Spleen (tissue), 11 donors: ENCODE data around the gene LAMTOR2. TPM values are rescaled to one million over a fixed set of nuclear protein-coding genes. Genes with fewer than 3 reads are reported as not detected.

Source experiments
- DNase-seq: peaks from one replicate; pipeline ENCODE4 v3.0.0-alpha.2; 2020
- H3K27ac ChIP-seq, 8 donors: fragments of 200-600 bp; sonication (generic) in 7 of 8; 1 replicate in 4 of 8; 2 replicates in 4 of 8; pipeline versions ENCODE4 v1.5.0 to v1.8.0; 2016 to 2021; ENCODE audit warnings: inconsistent platforms in 4 of 8, mild to moderate bottlenecking in 4 of 8, moderate library complexity in 1 of 8
- H3K27me3 ChIP-seq, 7 donors: fragments of 200-600 bp; sonication (generic) in 6 of 7; replicated peaks in 1 of 7; 1 replicate in 4 of 7; 2 replicates in 3 of 7; pipeline versions ENCODE4 v1.5.0 to v1.8.0; 2016 to 2021; ENCODE audit warnings: inconsistent platforms in 3 of 7, mild to moderate bottlenecking in 1 of 7
- H3K36me3 ChIP-seq, 6 donors: fragments of 200-600 bp; sonication (generic) in 5 of 6; 1 replicate in 4 of 6; 2 replicates in 2 of 6; pipeline versions ENCODE4 v1.5.0 to v1.8.0; 2016 to 2021; ENCODE audit warnings: inconsistent platforms in 2 of 6
- H3K4me1 ChIP-seq, 6 donors: fragments of 200-600 bp; sonication (generic) in 5 of 6; 1 replicate in 3 of 6; 2 replicates in 3 of 6; pipeline versions ENCODE4 v1.5.0 to v1.8.0; 2016 to 2021; ENCODE audit warnings: inconsistent platforms in 3 of 6
- H3K4me3 ChIP-seq, 8 donors: fragments of 200-600 bp; sonication (generic) in 7 of 8; 1 replicate in 4 of 8; 2 replicates in 4 of 8; pipeline versions ENCODE4 v1.5.0 to v1.8.0; 2016 to 2021; ENCODE audit warnings: inconsistent platforms in 4 of 8, mild to moderate bottlenecking in 4 of 8, moderate library complexity in 2 of 8
- H3K9me3 ChIP-seq, 8 donors: fragments of 200-600 bp; sonication (generic) in 7 of 8; 1 replicate in 4 of 8; 2 replicates in 4 of 8; pipeline versions ENCODE4 v1.5.0 to v1.8.0; 2016 to 2021; ENCODE audit warnings: inconsistent platforms in 4 of 8
- POLR2A ChIP-seq, 3 donors: fragments of 450-650 bp; IDR thresholded peaks; one replicate each; pipeline ENCODE4 v1.5.1; 2017; ENCODE audit warnings: antibody characterized with exemption in 3 of 3, mild to moderate bottlenecking in 1 of 3
- POLR2AphosphoS5 ChIP-seq, 3 donors: sonication (generic); formaldehyde crosslinking; IDR thresholded peaks; one replicate each; pipeline ENCODE4 v1.5.1; 2017; ENCODE audit warnings: antibody characterized with exemption in 3 of 3
- WGBS, 5 donors: extraction: QIAGEN DNeasy Blood & Tissue Kit in 3 of 5; methylation state at CpG; one replicate each; pipeline versions ENCODE4 v1.1.5 to v1.1.7; 2013 to 2018; 5-methylcytosine and 5-hydroxymethylcytosine counted together
- intact Hi-C: fragments of 100-400 bp; cut with DNase I; formaldehyde crosslinking; loops from one replicate; pipeline ENCODE4 v1.15.0; 2023; ENCODE audit warnings: low total_unique reads
- polyA plus RNA-seq, 3 donors: library from polyadenylated mRNA; stranded (reverse); fragments of 200-250 nt; gene quantifications; one replicate each; pipeline ENCODE4 v1.2.1, GENCODE V29; 2013
- total RNA-seq, 7 donors: library from RNA; depleted of rRNA in 3 of 7; stranded (reverse); fragments of >200 nt in 3 of 7; fragmentation: NEBNext Ultra II Directional in 4 of 7; extraction: Animal tissue kit (Norgen Biotek cat#: 25700) in 4 of 7; gene quantifications; one replicate each; pipeline versions ENCODE4 v1.1.0 to v1.2.1, GENCODE V29; 2016 to 2021
- TF ChIP-seq, protein P1 (sequence below), 11 experiments: fragments of 200-600 bp in 7 of 11; fragments of 450-650 bp in 4 of 11; sonication (generic) in 4 of 11; IDR thresholded peaks in 8 of 11; conservative IDR thresholded peaks in 3 of 11; 1 replicate in 7 of 11; 2 replicates in 4 of 11; pipeline versions ENCODE4 v1.4.0 to v1.8.0; 2016 to 2021; ENCODE audit warnings: antibody characterized with exemption in 11 of 11, inconsistent platforms in 4 of 11, mild to moderate bottlenecking in 1 of 11
- donor health status: healthy with polysubstance abuse.
- donor health status: DM: no; HTN: no; CAD: no; lungs with moderate emphysema.
- donor health status: DM: no; HTN: no; CAD: no.
- donor health status: Bipolar disorder and iron deficiency.
- donor health status: healthy.
- donor health status: DM: no; HTN: no; CAD: no.
- donor health status: DM: yes; HTN: yes; CAD: no.

Gene LAMTOR2
- total and polyA plus RNA-seq, 10 donors: 29.5 to 121 (median 44.7) TPM

GRCh38 chr1:156073110-156073687 is 18.6 kb downstream of the LAMTOR2 start:
- Histone ChIP-seq H3K27me3 (peaks cover 0 to 22% (median 0%) of the 10 kb centered on the region in 7 donors), H3K9me3 (no peaks in the 10 kb centered on the region), H3K4me1 (peaks cover 5 to 28% (median 18%) of the 10 kb centered on the region in 6 donors), H3K36me3 (no peaks in the 10 kb centered on the region), H3K4me3 (no peak overlapping the region), H3K27ac (no peak overlapping the region)
- WGBS, 5 donors: 0 to 38% (median 27%) methylated on average over 1 of the region's 1 CpG
- TF ChIP-seq, protein P1, sequence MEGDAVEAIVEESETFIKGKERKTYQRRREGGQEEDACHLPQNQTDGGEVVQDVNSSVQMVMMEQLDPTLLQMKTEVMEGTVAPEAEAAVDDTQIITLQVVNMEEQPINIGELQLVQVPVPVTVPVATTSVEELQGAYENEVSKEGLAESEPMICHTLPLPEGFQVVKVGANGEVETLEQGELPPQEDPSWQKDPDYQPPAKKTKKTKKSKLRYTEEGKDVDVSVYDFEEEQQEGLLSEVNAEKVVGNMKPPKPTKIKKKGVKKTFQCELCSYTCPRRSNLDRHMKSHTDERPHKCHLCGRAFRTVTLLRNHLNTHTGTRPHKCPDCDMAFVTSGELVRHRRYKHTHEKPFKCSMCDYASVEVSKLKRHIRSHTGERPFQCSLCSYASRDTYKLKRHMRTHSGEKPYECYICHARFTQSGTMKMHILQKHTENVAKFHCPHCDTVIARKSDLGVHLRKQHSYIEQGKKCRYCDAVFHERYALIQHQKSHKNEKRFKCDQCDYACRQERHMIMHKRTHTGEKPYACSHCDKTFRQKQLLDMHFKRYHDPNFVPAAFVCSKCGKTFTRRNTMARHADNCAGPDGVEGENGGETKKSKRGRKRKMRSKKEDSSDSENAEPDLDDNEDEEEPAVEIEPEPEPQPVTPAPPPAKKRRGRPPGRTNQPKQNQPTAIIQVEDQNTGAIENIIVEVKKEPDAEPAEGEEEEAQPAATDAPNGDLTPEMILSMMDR (IDR thresholded peaks at IDR 0.05 in 8 of 11, conservative IDR thresholded peaks at IDR 0.05 in 3 of 11): no peak
- TF ChIP-seq POLR2A (IDR thresholded peaks at IDR 0.05) (no peak), POLR2AphosphoS5 (IDR thresholded peaks at IDR 0.05) (no peak)
- DNase-seq: no peak
- intact Hi-C loops: no loop called here

- TF ChIP-seq POLR2A (IDR thresholded peaks at IDR 0.05): no peak
- TF ChIP-seq, protein P1 (IDR thresholded peaks at IDR 0.05 in 8 of 11, conservative IDR thresholded peaks at IDR 0.05 in 3 of 11): no peak
- TF ChIP-seq POLR2AphosphoS5 (IDR thresholded peaks at IDR 0.05): no peak
- WGBS, 5 donors: 69 to 85% (median 79%) methylated on average over 5 of the region's 5 CpGs
- intact Hi-C loops: no loop called here
These were observed 19.2 kb downstream of the LAMTOR2 start for GRCh38 chr1:156073740-156074139.

DNA sequence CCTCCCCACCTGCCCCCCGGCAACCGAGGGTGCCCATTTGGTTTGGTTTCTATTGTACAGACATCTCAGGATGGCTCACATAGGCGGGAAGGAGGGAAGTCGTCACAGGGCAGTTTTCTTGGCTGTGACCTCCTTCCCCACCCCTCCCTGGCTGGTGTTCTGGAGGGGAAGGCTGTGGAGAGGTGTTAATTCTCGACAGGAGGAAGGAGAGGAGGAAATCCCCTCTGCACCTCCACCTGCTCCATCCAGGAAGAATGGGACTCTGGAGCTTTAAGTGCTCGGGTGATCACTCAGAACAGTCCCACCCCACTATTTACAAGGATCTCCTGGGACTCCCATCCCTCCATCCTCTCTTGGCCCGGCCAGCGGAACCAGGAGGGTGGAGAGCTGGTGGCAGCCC is 20.1 kb downstream of the LAMTOR2 start:
- Histone ChIP-seq H3K27me3 (peaks cover 0 to 22% (median 0%) of the 10 kb centered on the region in 7 donors), H3K27ac (no peak overlapping the region), H3K4me1 (peaks cover 5 to 28% (median 18%) of the 10 kb centered on the region in 6 donors), H3K4me3 (no peak overlapping the region), H3K36me3 (no peaks in the 10 kb centered on the region), H3K9me3 (no peaks in the 10 kb centered on the region)
- no peak for TF ChIP-seq POLR2AphosphoS5 (IDR thresholded peaks at IDR 0.05)
- no peak for TF ChIP-seq POLR2A (IDR thresholded peaks at IDR 0.05)
- TF ChIP-seq, protein P1 (IDR thresholded peaks at IDR 0.05 in 8 of 11, conservative IDR thresholded peaks at IDR 0.05 in 3 of 11): no peak
- WGBS, 5 donors: 62 to 87% (median 71%) methylated on average over 5 to 8 of the region's 8 CpGs
- intact Hi-C loops: no loop called here
- no peak for DNase-seq

More at GRCh38 chr1:156073740-156074139, 19.2 kb downstream of the LAMTOR2 start:
- H3K27ac ChIP-seq: no peak overlapping the region
- no peaks in the 10 kb centered on the region for H3K9me3 ChIP-seq
- peaks cover 5 to 28% (median 18%) of the 10 kb centered on the region in 6 donors for H3K4me1 ChIP-seq
- H3K36me3 ChIP-seq: no peaks in the 10 kb centered on the region
- no peak for DNase-seq
- no peak overlapping the region for H3K4me3 ChIP-seq
- peaks cover 0 to 22% (median 0%) of the 10 kb centered on the region in 7 donors for H3K27me3 ChIP-seq

- Histone ChIP-seq H3K4me3 (no peak overlapping the region), H3K27me3 (peaks cover 0 to 21% (median 0%) of the 10 kb centered on the region in 7 donors), H3K4me1 (peaks cover 5 to 28% (median 18%) of the 10 kb centered on the region in 6 donors), H3K9me3 (no peaks in the 10 kb centered on the region), H3K27ac (no peak overlapping the region), H3K36me3 (no peaks in the 10 kb centered on the region)
- no peak for DNase-seq
- intact Hi-C loops: no loop called here
- TF ChIP-seq POLR2AphosphoS5 (IDR thresholded peaks at IDR 0.05): no peak
- TF ChIP-seq, protein P1 (IDR thresholded peaks at IDR 0.05 in 8 of 11, conservative IDR thresholded peaks at IDR 0.05 in 3 of 11): no peak
- TF ChIP-seq POLR2A (IDR thresholded peaks at IDR 0.05): no peak
- WGBS, 5 donors: 16 to 57% (median 41%) methylated on average over 3 of the region's 3 CpGs
These were observed 20.6 kb downstream of the LAMTOR2 start for GRCh38 chr1:156075162-156075561.
